ENCODE results near the gene CEP57L1. TPM values are rescaled to one million over a fixed set of nuclear protein-coding genes. Genes with fewer than 3 reads are reported as not detected.
A peak's percentile ranks its signal among the peaks of the same experiment; 100 is the strongest.

CEP57L1 gene
- total and polyA plus RNA-seq, 10 of the 15 experiments (the other 5 are each of a cell fraction or from before 2014, with no cell fraction given) = 12.7 to 30.5 (median 21.9) TPM

DNA sequence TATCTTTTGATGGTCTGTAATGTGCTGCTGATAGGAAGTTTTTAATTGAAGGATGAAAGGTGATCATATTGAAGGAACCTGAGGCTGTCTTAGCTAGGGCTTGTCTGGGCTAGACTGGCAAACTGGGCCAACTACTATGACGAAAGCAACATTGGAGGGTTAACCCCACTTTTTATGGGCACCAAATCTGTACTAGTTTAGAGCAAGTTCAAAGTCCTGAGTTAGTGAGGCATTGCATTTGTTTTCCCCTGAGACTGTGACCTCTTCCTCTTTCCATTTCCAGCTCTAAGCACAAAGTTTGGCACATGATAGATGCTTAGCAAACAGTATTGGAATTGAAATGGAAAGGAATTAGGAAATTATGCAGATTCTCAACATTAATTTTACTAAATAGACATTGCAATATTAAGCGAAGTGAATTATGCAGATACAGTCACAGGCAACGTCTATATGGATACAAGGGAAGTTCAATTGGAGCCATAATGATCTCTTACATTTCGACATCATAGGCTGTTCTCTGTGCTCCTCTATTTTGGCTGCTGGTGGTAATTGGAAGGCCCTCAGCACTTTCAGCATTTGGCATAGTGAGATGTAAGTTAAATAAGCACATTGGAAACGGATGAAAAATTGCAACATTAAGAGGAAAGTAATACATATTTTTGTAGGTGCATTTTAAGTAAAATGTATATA lies 22.2 kb downstream of the CEP57L1 start (continued):
- TF ChIP-seq, protein P1, sequence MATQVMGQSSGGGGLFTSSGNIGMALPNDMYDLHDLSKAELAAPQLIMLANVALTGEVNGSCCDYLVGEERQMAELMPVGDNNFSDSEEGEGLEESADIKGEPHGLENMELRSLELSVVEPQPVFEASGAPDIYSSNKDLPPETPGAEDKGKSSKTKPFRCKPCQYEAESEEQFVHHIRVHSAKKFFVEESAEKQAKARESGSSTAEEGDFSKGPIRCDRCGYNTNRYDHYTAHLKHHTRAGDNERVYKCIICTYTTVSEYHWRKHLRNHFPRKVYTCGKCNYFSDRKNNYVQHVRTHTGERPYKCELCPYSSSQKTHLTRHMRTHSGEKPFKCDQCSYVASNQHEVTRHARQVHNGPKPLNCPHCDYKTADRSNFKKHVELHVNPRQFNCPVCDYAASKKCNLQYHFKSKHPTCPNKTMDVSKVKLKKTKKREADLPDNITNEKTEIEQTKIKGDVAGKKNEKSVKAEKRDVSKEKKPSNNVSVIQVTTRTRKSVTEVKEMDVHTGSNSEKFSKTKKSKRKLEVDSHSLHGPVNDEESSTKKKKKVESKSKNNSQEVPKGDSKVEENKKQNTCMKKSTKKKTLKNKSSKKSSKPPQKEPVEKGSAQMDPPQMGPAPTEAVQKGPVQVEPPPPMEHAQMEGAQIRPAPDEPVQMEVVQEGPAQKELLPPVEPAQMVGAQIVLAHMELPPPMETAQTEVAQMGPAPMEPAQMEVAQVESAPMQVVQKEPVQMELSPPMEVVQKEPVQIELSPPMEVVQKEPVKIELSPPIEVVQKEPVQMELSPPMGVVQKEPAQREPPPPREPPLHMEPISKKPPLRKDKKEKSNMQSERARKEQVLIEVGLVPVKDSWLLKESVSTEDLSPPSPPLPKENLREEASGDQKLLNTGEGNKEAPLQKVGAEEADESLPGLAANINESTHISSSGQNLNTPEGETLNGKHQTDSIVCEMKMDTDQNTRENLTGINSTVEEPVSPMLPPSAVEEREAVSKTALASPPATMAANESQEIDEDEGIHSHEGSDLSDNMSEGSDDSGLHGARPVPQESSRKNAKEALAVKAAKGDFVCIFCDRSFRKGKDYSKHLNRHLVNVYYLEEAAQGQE (IDR thresholded peaks at IDR 0.05; ENCODE audit: low read depth, low read length) = no peak
- TF ChIP-seq RAD21 (IDR thresholded peaks at IDR 0.05; ENCODE audit: insufficient read depth, low read depth, low read length) (no peak), TCF7 (IDR thresholded peaks at IDR 0.05; ENCODE audit: borderline replicate concordance) (no peak), BACH1 (IDR thresholded peaks at IDR 0.05; ENCODE audit: borderline replicate concordance) (peak; percentile 49; the same call in 1 of the 2 replicates), NBN (IDR thresholded peaks at IDR 0.05) (peak; percentile 48; the same call in 1 of the 2 replicates), SPI1 (IDR thresholded peaks at IDR 0.05; ENCODE audit: borderline replicate concordance, insufficient read depth, low read depth, low read length) (peak; percentile 92), CBFB (IDR thresholded peaks at IDR 0.05; ENCODE audit: low read depth) (no peak), BMI1 (IDR thresholded peaks at IDR 0.05; ENCODE audit: borderline replicate concordance) (no peak), ZNF217 (IDR thresholded peaks at IDR 0.05) (peak; percentile 46; the same call in 1 of the 2 replicates), SMC3 (IDR thresholded peaks at IDR 0.05; ENCODE audit: borderline replicate concordance, low read length) (no peak), ZNF207 (IDR thresholded peaks at IDR 0.05; ENCODE audit: borderline replicate concordance) (no peak), WRNIP1 (IDR thresholded peaks at IDR 0.05; ENCODE audit: borderline replicate concordance, low read depth, low read length) (no peak), BCL11A (IDR thresholded peaks at IDR 0.05; ENCODE audit: low read depth, low read length) (0 out of 2 replicates have a peak, but pooled peaks have one; percentile 43), ZNF622 (IDR thresholded peaks at IDR 0.05) (no peak), BHLHE40 (IDR thresholded peaks at IDR 0.05; ENCODE audit: borderline replicate concordance in 1 of 2, low read depth in 2 of 2, low read length in 1 of 2) (peak in 1 of 2 experiments; percentile 68; a peak in 2 of 4 replicates), EGR1 (IDR thresholded peaks at IDR 0.05; ENCODE audit: borderline replicate concordance in 1 of 2, low read depth in 2 of 2, low read length in 2 of 2) (no peak), CEBPB (IDR thresholded peaks at IDR 0.05; ENCODE audit: borderline replicate concordance in 1 of 2, low read depth in 2 of 2, low read length in 2 of 2) (no peak), CREM (IDR thresholded peaks at IDR 0.05; ENCODE audit: low read depth) (peak; percentile 48), KLF5 (IDR thresholded peaks at IDR 0.05; ENCODE audit: partially characterized antibody) (no peak)
- TF ChIP-seq, protein P2, sequence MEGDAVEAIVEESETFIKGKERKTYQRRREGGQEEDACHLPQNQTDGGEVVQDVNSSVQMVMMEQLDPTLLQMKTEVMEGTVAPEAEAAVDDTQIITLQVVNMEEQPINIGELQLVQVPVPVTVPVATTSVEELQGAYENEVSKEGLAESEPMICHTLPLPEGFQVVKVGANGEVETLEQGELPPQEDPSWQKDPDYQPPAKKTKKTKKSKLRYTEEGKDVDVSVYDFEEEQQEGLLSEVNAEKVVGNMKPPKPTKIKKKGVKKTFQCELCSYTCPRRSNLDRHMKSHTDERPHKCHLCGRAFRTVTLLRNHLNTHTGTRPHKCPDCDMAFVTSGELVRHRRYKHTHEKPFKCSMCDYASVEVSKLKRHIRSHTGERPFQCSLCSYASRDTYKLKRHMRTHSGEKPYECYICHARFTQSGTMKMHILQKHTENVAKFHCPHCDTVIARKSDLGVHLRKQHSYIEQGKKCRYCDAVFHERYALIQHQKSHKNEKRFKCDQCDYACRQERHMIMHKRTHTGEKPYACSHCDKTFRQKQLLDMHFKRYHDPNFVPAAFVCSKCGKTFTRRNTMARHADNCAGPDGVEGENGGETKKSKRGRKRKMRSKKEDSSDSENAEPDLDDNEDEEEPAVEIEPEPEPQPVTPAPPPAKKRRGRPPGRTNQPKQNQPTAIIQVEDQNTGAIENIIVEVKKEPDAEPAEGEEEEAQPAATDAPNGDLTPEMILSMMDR (IDR thresholded peaks at IDR 0.05 in 2 of 3, conservative IDR thresholded peaks at IDR 0.05 in 1 of 3; ENCODE audit: control insufficient read depth in 2 of 3, extremely low read depth in 1 of 3, insufficient read depth in 1 of 3, low read depth in 3 of 3, low read length in 3 of 3) = no peak
- TF ChIP-seq, protein P3, sequence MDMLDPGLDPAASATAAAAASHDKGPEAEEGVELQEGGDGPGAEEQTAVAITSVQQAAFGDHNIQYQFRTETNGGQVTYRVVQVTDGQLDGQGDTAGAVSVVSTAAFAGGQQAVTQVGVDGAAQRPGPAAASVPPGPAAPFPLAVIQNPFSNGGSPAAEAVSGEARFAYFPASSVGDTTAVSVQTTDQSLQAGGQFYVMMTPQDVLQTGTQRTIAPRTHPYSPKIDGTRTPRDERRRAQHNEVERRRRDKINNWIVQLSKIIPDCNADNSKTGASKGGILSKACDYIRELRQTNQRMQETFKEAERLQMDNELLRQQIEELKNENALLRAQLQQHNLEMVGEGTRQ (IDR thresholded peaks at IDR 0.05; ENCODE audit: borderline replicate concordance, low read depth, low read length) = no peak
- TF ChIP-seq, protein P4, sequence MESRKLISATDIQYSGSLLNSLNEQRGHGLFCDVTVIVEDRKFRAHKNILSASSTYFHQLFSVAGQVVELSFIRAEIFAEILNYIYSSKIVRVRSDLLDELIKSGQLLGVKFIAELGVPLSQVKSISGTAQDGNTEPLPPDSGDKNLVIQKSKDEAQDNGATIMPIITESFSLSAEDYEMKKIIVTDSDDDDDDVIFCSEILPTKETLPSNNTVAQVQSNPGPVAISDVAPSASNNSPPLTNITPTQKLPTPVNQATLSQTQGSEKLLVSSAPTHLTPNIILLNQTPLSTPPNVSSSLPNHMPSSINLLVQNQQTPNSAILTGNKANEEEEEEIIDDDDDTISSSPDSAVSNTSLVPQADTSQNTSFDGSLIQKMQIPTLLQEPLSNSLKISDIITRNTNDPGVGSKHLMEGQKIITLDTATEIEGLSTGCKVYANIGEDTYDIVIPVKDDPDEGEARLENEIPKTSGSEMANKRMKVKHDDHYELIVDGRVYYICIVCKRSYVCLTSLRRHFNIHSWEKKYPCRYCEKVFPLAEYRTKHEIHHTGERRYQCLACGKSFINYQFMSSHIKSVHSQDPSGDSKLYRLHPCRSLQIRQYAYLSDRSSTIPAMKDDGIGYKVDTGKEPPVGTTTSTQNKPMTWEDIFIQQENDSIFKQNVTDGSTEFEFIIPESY (IDR thresholded peaks at IDR 0.05) = no peak
